ENCODE results near the gene YPEL5. TPM values are rescaled to one million over a fixed set of nuclear protein-coding genes. Genes with fewer than 3 reads are reported as not detected.

Gene YPEL5
- total RNA-seq, 2 experiments from 2014 or later: 28.4 to 33.3 TPM

DNA sequence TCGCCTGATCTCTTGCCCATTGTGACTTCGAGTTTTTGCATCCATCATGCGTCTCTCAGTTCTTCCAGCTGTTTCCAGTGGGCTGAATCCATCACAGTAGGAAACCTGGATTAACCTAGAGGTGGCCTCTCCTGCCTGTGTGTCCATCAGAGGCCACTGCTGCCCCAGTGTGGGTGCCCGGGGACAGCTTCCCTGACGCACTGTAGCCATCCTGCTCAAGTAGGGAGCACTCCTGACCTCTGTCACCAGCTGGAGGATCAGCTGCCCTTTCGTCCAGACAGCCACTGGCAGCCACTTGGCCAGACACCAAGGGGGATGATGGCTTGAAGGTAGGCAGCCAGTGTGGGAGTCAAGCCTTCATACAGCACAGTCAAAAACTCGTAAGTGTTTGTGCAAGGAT is 47.6 kb downstream of the YPEL5 start:
- H3K4me3 Mint-ChIP-seq: no peak overlapping the region
- H3K9me3 Mint-ChIP-seq: no peaks in the 10 kb centered on the region
- no peaks in the 10 kb centered on the region for H3K36me3 Mint-ChIP-seq (ENCODE audit: low read depth)
- no peak for DNase-seq
- no peaks in the 10 kb centered on the region for H3K27me3 Mint-ChIP-seq (ENCODE audit: low read depth)
- H3K4me1 Mint-ChIP-seq (ENCODE audit: low read depth): peaks cover 7% of the 10 kb centered on the region
- H3K27ac Mint-ChIP-seq: no peak overlapping the region
- CTCF ChIA-PET: interaction anchor here (1.1 kb wide), 2 partner anchors 30 to 517 kb away, joined by 3 read pairs; no protein-coding TSS in a partner anchor
- intact Hi-C loops (cut with micrococcal nuclease): no loop called here

DNA sequence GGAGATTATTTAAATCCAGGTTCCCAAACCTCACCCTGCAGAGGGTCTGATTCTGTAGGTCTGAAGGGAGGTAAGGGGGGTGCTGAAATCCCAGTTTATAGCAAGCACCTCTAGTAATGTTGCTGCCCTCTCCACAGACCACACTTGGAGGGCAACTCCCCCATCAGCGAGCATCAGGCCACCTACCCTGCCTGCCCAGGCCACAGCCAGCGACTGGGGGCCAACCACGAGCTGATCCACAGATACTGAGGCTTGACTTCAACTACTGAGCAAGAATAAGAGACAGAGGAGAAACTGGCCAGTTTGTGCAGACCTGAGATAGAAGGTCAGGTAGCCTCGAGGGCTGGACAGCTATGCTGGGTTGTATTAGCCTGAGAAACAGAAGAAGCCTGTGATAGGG is 48.2 kb downstream of the YPEL5 start:
- CTCF ChIA-PET: no interaction called here

DNA sequence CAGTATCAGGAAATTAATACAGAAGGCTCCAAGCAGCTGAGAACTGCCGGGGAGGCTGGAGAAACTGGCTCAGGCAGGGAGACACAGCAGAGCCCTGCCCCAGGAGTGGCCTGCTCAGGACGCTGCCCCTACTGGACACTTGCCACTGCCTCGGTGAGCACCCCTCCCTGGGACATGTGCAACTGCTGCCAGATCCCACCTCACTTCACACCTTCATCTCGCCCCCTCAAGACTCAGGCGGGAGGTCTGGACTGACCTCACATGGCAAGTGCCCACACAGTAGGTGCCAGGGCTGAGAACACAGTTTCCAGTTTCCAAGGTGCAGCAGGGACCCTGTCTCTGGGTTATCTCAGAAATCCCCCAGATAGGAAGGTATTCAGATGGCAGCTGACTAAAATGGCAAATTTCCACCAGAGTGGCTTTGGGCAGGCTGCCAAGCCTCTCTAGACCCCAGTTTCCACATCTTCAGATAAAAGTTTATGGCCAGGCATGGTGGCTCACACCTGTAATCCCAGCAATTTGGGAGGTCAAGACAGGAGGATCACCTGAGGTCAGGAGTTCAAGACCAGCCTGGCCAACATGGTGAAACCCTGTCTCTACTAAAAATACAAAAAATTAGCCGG is 50.9 kb downstream of the YPEL5 start:
- H3K27me3 Mint-ChIP-seq (ENCODE audit: low read depth): no peaks in the 10 kb centered on the region
- DNase-seq: no peak
- CTCF ChIA-PET: interaction anchor here (0.6 to 1.0 kb wide), 3 partner anchors 13 to 954 kb away, joined by 3 to 4 read pairs (median 4); no protein-coding TSS in a partner anchor
- H3K27ac Mint-ChIP-seq: no peak overlapping the region
- H3K4me3 Mint-ChIP-seq: no peak overlapping the region
- intact Hi-C loops (cut with micrococcal nuclease): no loop called here
- no peaks in the 10 kb centered on the region for H3K36me3 Mint-ChIP-seq (ENCODE audit: low read depth)
- no peaks in the 10 kb centered on the region for H3K9me3 Mint-ChIP-seq
- peaks cover 7% of the 10 kb centered on the region for H3K4me1 Mint-ChIP-seq (ENCODE audit: low read depth)

More for the DNA sequence above, 48.2 kb downstream of the YPEL5 start:
- intact Hi-C loops (cut with micrococcal nuclease): no loop called here
- H3K9me3 Mint-ChIP-seq: no peaks in the 10 kb centered on the region
- H3K27me3 Mint-ChIP-seq (ENCODE audit: low read depth): no peaks in the 10 kb centered on the region
- DNase-seq: no peak
- H3K4me1 Mint-ChIP-seq (ENCODE audit: low read depth): peaks cover 7% of the 10 kb centered on the region
- no peak overlapping the region for H3K27ac Mint-ChIP-seq
- H3K36me3 Mint-ChIP-seq (ENCODE audit: low read depth): no peaks in the 10 kb centered on the region
- H3K4me3 Mint-ChIP-seq: no peak overlapping the region

DNA sequence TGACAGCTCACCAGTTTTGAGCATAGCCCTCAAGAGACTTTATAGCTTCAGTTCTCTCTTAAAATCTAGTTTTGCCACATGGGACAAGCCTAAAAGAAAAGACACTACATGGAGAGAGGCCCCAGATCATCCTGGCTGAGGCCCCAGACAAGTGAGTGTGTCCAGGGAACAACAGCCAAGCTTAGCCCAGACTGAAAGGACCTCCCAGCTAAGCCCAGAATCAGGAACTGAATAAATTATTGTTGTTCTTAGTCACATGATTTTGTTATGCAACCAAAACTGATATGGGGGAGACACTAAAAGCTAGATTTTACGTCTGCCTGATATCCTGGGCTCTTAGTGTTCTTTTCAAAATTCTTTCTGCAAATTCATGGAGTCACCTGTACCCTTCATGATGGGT is 55.2 kb downstream of the YPEL5 start:
- no peak overlapping the region for H3K4me3 Mint-ChIP-seq
- no peaks in the 10 kb centered on the region for H3K9me3 Mint-ChIP-seq
- H3K4me1 Mint-ChIP-seq (ENCODE audit: low read depth): no peaks in the 10 kb centered on the region
- H3K27ac Mint-ChIP-seq: no peak overlapping the region
- intact Hi-C loops (cut with micrococcal nuclease): no loop called here
- H3K36me3 Mint-ChIP-seq (ENCODE audit: low read depth): no peaks in the 10 kb centered on the region
- CTCF ChIA-PET: interaction anchor here (0.7 to 1.5 kb wide), 3 partner anchors 12 to 509 kb away, joined by 3 to 7 read pairs (median 6); no protein-coding TSS in a partner anchor
- DNase-seq: no peak
- no peaks in the 10 kb centered on the region for H3K27me3 Mint-ChIP-seq (ENCODE audit: low read depth)

DNA sequence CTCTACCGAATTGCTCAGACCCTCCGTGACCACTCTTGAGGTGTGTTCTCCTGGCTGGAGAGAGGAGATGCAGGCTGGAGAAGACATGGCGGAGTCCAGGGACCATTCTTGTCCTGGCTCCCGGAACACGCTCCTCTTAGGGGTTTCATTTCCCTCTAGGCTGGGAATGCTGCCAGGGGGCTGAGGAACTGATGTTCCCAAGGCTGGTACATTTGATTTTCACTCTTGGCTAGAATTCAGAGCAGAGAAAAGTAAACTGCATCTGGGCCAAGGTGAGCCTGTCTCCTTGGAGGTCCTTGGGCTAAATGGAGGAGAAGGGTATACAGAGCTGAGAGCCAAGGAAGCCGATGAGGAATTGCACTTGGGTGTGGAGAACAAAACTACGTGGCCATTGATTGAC is 56.3 kb downstream of the YPEL5 start:
- DNase-seq: no peak
- intact Hi-C loops (cut with micrococcal nuclease): no loop called here
- CTCF ChIA-PET: interaction anchor here (1.2 to 2.7 kb wide), 3 partner anchors 39 to 508 kb away, joined by 3 to 20 read pairs (median 14); no protein-coding TSS in a partner anchor
- Mint-ChIP-seq H3K9me3 (no peaks in the 10 kb centered on the region), H3K4me1 (ENCODE audit: low read depth) (no peaks in the 10 kb centered on the region), H3K27me3 (ENCODE audit: low read depth) (no peaks in the 10 kb centered on the region), H3K27ac (no peak overlapping the region), H3K4me3 (no peak overlapping the region), H3K36me3 (ENCODE audit: low read depth) (no peaks in the 10 kb centered on the region)

DNA sequence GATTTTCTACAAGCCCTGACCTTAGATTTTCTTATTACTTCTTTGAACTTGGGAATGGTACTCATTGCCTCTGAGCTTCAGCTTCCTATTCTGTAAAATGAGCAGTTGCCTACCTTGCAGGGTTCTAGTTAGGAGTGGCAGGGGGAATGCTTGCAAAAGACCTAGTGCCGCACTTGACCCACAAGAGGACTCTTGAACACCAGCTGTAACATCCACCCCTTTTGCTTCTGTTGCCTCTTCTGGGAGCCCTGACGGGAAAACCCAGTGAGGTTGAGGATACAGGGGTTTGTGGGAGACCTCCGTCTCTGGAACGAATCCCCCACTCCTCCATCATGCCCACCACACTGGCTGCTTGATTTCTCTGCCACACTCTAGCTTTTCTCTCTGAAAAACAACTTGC is 57.5 kb downstream of the YPEL5 start:
- H3K27me3 Mint-ChIP-seq (ENCODE audit: low read depth): no peaks in the 10 kb centered on the region
- peaks cover 10% of the 10 kb centered on the region for H3K4me1 Mint-ChIP-seq (ENCODE audit: low read depth)
- no peak overlapping the region for H3K27ac Mint-ChIP-seq
- CTCF ChIA-PET: interaction anchor here (0.7 to 2.7 kb wide), 6 partner anchors 25 to 507 kb away, joined by 3 to 20 read pairs (median 4); no protein-coding TSS in a partner anchor
- H3K4me3 Mint-ChIP-seq: no peak overlapping the region
- intact Hi-C loops (cut with micrococcal nuclease): no loop called here
- no peaks in the 10 kb centered on the region for H3K36me3 Mint-ChIP-seq (ENCODE audit: low read depth)
- no peak for DNase-seq
- H3K9me3 Mint-ChIP-seq: no peaks in the 10 kb centered on the region

DNA sequence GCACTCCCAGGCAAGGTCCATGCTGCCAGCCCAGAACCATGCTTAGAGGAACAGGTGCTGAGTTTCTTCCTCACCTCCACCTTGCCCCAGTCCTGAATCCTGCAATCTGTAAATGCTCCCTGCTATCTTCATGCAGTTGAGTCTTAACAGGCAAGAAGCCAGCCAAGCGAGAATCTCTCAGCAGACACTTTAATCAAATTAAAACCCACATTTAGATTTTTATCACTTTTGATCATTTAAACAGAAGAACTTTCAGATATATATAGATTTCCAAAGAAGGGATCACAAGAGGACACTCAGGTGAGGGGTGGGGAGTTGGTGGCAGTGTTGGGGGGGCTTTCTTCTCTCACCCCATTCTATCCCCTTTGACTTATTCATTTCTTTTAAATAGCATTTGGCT is 58.6 kb downstream of the YPEL5 start:
- H3K36me3 Mint-ChIP-seq (ENCODE audit: low read depth): no peaks in the 10 kb centered on the region
- H3K4me3 Mint-ChIP-seq: no peak overlapping the region
- H3K9me3 Mint-ChIP-seq: no peaks in the 10 kb centered on the region
- H3K27ac Mint-ChIP-seq: no peak overlapping the region
- peaks cover 15% of the 10 kb centered on the region for H3K4me1 Mint-ChIP-seq (ENCODE audit: low read depth)
- H3K27me3 Mint-ChIP-seq (ENCODE audit: low read depth): no peaks in the 10 kb centered on the region
- CTCF ChIA-PET: interaction anchor here (1.6 to 2.7 kb wide), 3 partner anchors 38 to 506 kb away, joined by 5 to 20 read pairs (median 14); no protein-coding TSS in a partner anchor
- intact Hi-C loops (cut with micrococcal nuclease): no loop called here
- no peak for DNase-seq

DNA sequence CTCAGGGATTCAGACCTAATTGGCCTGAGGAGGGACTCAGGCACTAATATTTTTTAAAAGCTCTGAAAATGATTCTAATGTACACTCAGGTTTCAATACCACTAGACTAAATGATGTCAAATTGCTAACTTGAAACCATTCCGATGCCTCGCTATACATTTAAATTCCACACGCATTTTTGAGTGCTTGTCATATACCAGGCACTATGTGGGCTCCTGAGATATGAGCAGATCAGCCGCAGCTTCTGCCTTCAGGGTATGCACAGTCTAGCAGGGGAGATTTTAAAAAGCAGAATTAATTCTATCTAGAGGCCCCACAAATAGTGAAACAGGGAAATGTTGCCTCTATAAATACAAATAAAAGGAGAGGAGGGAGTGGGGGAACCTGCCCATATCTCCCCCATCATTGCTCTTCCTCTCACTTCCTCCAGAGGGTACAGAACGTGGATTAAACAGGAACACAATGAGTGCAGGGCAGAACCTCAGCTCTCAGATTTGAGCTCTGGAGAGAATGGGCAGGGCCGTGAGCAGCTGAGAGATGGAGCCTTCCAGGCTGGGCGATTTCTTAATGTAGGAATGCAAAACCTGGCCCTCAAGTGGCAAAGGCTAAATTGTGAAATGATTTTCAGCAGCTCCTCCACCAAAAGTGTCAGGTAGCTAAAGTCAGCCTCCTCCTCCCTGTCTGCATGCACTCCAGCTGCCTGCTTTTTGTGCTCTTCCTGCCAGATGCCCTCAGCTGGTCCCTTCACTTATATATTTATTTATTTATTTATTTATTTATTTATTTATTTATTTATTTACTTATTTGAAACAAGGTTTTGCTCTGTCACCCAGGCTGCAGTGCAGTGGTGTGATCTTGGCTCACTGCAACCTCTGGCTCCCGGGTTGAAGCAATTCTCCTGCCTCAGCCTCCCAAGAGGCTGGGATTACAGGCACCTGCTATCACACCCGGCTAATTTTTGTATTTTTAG is 59.9 kb downstream of the YPEL5 start:
- no peak for DNase-seq
- CTCF ChIA-PET: interaction anchor here (0.6 to 9.8 kb wide), 10 partner anchors 12 to 503 kb away, joined by 3 to 228 read pairs (median 6); partner anchors contain the start of genes LBH and LCLAT1
- H3K27me3 Mint-ChIP-seq (ENCODE audit: low read depth): no peaks in the 10 kb centered on the region
- peaks cover 15% of the 10 kb centered on the region for H3K4me1 Mint-ChIP-seq (ENCODE audit: low read depth)
- no peak overlapping the region for H3K4me3 Mint-ChIP-seq
- no peaks in the 10 kb centered on the region for H3K36me3 Mint-ChIP-seq (ENCODE audit: low read depth)
- intact Hi-C loops (cut with micrococcal nuclease): no loop called here
- no peak overlapping the region for H3K27ac Mint-ChIP-seq
- H3K9me3 Mint-ChIP-seq: no peaks in the 10 kb centered on the region

DNA sequence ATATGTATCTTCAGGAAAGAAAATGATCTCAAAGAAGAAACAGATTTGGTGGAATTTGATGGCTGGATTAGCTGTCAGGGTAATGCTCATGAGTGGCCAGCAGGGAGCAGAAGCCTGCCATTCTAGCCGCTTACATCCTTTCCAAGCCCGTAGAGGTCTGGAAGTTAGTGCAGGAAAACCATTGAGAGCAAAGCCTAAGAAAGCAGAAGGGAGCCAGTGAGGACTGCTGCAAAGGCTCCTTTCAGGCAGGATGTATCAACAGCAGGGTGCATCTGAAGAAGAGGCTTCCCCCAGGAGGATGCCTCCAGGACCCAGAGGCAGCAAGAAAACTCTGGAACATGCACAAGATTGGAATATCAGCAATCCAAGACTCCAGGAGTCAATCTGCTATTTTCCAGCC is 61.6 kb downstream of the YPEL5 start:
- Mint-ChIP-seq H3K27ac (no peak overlapping the region), H3K27me3 (ENCODE audit: low read depth) (no peaks in the 10 kb centered on the region), H3K4me3 (no peak overlapping the region), H3K9me3 (no peaks in the 10 kb centered on the region), H3K4me1 (ENCODE audit: low read depth) (peaks cover 15% of the 10 kb centered on the region), H3K36me3 (ENCODE audit: low read depth) (no peaks in the 10 kb centered on the region)
- intact Hi-C loops (cut with micrococcal nuclease): loop anchor here (1.0 kb wide), 5 partner anchors 43 to 503 kb away; no protein-coding TSS in a partner anchor
- CTCF ChIA-PET: interaction anchor here (0.6 to 9.8 kb wide), 44 partner anchors 8 to 1222 kb away, joined by 3 to 228 read pairs (median 5); partner anchors contain the start of genes LBH and LCLAT1
- peak; percentile 51 for DNase-seq

DNA sequence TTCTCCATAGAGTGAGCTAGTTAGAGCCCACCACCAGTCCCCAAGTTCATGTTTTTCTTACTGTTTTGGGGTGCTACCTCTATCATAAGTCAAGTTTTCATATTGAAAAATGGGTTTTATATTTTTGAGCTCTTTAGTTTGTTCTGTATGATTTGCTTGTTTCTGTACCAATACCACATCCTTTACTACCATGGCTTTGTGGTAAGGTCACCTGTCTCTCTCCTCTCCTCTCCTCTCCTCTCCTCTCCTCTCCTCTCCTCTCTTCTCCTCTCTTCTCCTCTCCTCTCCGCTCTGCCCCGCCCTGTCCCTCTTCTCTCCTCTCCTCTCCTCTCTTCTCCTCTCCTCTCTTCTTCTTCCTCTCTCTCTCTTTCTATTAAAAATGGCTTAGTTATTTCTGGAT is 62.4 kb downstream of the YPEL5 start:
- Mint-ChIP-seq H3K36me3 (ENCODE audit: low read depth) (no peaks in the 10 kb centered on the region), H3K9me3 (no peaks in the 10 kb centered on the region), H3K4me3 (no peak overlapping the region), H3K4me1 (ENCODE audit: low read depth) (peaks cover 15% of the 10 kb centered on the region), H3K27ac (no peak overlapping the region), H3K27me3 (ENCODE audit: low read depth) (no peaks in the 10 kb centered on the region)
- intact Hi-C loops (cut with micrococcal nuclease): loop anchor here (1.0 kb wide), 1 partner anchor 16 kb away; no protein-coding TSS in a partner anchor
- CTCF ChIA-PET: interaction anchor here (0.6 to 9.8 kb wide), 48 partner anchors 8 to 507 kb away, joined by 3 to 228 read pairs (median 4); partner anchors contain the start of gene LBH
- DNase-seq: no peak

Data from activated naive CD4-positive, alpha-beta T cell treated with anti-CD3 and anti-CD28 coated beads for 36 hours (primary cell).